Hippocampal formation (tissue), 2 donors: ENCODE data around the gene FNBP1.
A peak's percentile ranks its signal among the peaks of the same experiment; 100 is the strongest.
"Not testable (repeated sequence)": the region's sequence is repeated elsewhere in the genome, so short reads cannot be mapped to it uniquely, and the experiment has no call there.

Experiments used
- DNase-seq, 2 donors: peaks; one replicate each; lab custom pipeline; 2025; lab: John Stamatoyannopoulos, UW

Gene FNBP1

DNA sequence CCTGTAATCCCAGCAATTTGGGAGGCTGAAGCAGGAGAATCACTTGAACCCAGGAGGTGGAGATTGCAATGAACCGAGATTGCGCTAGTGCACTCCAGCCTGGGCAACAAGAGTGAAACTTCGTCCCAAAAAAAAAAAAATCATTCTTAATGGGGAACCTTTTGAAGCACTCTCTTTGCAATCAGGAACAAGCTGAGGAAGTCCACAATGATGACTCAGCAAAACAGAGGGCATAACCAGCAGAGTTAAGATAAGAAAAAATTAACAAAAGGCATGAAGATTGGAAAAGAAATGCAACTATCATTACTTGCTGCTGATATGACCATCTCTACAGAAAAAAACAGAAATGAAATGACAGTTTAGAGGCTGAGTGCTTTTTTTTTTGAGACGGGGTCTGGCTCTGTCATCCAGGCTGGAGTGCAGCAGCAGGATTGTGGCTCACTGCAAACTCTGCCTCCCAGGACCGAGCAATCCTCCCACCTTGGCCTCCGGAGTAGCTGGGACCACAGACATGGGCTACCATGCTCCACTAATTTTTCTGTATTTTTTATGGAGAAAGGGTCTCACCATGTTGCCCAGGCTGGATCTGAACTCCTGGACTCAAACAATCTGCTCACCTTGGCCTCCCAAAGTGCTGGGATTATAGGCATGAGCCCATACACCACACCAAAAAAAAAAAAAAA, 88.0 kb downstream of the FNBP1 start:
- DNase-seq = no peak

DNA sequence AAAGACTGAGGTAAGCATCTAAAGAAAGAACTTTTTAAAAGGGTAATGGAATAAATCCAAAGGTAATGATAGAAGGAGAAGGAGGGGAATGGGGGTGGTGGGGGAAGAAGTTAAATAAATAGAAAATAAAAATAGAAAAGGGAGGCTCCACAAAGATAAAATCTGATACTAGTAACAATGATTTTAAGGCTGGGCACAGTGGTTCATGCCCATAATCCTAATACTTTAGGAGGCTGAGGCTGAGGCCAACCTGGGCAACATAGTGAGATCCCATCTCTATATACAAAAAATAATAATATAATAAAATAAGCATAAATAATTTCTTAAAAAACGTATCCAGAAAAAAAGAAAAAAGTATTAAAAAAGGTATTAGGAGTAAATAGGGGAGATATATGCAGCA, 89.3 kb downstream of the FNBP1 start:
- DNase-seq = no peak

DNA sequence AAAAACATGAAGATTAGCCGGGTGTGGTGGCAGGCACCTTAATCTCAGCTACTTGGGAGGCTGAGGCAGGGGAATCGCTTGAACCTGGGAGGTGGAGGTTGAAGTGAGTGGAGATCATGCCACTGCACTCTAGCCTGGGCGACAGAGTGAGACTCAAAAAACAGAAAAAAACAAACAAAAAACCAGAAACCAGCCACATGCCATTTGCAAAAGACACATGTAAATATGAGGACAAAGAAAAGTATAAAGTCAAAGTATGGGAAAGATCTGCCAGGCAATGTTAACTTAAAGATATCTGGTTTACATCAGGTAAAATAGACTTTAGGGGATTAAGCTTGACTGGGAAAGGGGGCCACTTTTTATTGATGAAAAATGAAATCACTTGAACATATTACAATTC, 90.7 kb downstream of the FNBP1 start:
- no peak for DNase-seq

GRCh38 chr9:129949821-129950220, 93.2 kb downstream of the FNBP1 start:
- DNase-seq = no peak

- not testable (repeated sequence) for DNase-seq
Observed at GRCh38 chr9:129948626-129949025, 94.4 kb downstream of the FNBP1 start.

GRCh38 chr9:129946246-129946995, 96.6 kb downstream of the FNBP1 start:
- DNase-seq = peak in 1 of 2 donors; percentile 87

DNA sequence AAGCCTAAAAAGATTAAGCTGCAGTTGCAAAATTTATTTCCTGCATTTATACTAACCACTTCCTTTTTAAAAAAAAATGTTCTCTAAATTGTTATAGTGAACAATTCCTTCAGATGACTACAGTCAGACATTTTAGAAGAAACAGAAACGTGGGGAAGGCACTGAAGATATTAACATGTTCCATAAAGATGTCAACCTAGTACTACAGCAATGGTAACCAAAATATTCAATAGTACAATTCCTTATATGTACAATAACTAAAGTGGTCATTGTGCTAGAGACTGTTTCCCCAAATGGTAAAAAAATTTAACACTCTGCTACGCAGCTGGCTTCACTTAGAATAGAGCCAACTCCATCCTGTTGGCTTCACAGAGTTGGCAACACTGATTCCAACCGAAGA, 97.7 kb downstream of the FNBP1 start:
- DNase-seq = no peak

DNA sequence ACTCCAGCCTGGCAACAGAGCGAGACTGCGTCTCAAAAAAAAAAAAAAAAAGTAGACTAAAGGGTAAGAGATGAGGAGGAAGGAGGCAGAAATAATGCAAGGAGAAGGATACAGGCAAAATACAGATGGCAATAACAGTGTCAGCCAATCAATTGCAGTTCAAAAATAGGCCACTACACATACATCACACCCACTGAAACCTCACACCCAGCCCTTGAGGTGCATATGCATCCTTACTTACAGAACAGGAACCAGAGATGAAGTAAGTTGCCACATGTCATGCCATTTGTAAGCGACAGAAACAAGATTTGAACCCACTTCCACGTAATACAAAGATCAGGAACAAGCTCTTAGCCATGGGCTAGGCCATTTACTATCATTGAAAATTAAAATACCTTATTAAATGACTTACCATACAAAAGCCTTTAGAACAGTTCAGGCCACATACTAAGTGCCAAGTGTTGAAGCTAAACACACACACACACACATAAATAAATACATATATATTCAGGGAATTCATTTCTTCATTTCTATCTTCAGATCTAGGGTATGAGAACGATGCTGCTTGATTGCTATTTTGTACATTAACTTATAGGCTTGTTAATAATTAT, 98.4 kb downstream of the FNBP1 start:
- no peak for DNase-seq

DNA sequence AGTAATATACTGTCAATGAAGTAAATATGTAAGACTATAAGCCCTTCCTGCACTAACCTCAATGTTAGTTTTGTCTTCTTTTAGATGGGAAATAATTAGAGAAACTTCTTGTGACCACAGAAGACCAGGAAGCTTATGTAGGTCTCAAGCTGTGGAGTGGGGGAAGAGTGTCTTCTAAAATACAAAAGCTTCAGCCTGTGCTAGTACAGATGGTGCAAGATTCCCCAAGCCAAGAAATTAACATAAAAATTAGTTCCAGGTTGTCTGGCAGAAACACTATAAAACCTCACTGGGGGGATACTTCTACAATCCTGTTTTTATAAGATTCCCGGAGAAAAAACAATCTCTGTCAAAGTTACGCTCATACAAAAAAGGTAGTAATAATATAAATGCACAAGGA, 103.6 kb downstream of the FNBP1 start:
- no peak for DNase-seq

DNA sequence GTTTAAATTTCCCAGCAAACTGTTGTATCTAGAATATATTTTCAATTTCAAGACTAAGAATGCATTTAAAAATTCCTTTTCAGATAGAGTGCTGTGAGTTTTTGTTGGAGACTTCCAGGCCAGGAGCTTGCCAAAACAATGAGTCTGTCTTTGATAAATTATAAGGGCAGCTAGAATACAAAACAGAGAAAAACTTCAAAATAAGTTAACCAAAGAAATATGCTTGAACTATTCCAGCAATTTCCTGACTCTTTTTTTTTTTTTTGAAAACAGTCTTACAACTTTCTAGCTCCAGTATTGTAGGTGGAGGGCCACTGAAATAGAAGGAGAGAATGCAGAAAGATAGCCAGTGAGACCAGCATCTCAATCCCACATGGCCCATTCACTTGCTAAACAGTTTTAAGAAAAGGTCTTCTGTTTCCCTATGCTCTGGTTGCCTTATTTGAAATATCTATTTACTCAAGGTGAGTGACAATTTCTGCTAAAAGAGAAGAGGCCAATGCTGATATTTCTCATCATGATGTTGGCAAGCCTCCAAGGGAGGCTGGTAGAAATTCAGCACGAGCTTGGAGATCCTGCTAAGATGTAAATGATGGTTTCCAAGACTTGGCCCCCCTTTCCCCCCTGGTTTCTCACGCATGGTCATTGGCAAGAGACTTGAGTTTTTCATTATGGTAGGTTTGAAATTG, 104.6 kb downstream of the FNBP1 start:
- DNase-seq = no peak

DNA sequence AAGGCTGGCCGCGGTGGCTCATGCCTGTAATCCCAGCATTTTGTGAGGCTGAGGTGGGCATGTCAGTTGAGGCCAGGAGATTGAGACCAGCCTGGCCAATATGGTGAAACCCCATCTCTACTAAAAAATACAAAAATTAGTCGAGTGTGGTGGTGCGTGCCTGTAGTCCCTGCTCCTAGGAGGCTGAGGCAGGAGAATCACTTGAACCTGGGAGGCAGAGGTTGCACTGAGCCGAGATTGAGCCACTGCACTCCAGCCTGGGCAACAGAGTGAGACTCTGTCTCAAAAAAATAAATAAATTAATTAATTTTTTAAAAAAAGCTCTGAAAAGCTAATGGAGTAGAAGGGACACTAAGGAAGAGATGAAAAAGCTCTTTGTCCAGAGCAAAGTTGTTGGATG, 105.1 kb downstream of the FNBP1 start:
- DNase-seq = not testable (repeated sequence)

DNA sequence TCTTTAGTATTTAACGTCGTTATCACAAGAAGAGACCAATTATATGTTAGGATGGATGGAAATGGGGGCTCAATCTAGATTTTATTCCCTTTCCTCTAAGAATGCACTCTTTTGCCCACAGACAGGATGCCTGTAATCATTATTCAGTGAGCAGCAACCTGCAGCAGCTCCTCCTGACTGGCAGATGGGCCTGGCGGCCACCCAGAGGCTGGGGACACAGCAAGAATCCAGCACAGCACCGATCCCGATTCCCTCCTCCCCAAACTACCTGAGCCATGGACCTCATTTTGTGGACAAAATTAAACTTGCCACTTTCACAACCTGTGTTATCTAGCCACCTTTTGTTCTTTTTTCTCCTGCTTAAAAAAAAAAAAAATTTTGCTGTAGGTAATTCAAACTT, 106.8 kb downstream of the FNBP1 start:
- DNase-seq = peak in 1 of 2 donors; percentile 13

GRCh38 chr9:129934780-129935179, 108.2 kb downstream of the FNBP1 start:
- no peak for DNase-seq

- no peak for DNase-seq
Observed at GRCh38 chr9:129934041-129934591, 108.9 kb downstream of the FNBP1 start.

DNA sequence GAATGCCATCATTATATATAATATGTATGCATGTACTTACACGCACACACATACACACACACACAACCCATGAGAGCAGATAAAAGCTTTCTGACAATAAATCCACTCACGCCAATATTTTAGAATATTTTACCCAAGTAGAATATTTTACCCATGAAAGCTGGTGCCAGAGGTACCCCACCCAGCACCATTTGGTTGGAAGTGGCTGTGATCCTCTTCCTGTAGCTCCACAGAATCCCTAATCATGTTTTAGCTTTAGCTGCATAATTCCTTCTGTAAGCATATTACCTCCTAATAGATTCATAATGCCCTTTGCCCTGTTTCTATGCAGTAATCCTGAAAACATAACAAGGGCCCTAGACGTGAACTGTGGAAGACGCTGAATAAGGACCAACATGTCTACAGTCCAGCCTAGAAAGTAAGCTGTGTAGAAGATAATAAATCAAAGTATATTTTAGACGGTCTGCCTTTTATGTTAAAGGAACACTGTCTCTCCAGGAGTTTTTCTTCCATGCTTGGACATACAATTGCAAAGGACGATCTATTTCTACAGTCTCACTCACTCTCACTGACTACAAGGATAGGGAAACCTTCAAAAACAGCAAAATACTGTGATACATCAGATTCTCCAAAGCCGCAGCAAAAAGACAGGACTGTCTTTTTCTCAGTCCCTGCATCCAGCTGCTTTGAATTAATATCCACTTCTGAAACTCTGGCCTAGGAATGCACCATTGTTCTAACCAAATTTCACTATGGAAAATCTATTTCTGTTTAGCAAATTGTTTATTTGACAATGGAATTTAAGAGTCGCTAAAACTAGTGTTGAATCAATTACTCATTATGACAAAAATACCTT, 109.6 kb downstream of the FNBP1 start:
- DNase-seq = no peak

DNA sequence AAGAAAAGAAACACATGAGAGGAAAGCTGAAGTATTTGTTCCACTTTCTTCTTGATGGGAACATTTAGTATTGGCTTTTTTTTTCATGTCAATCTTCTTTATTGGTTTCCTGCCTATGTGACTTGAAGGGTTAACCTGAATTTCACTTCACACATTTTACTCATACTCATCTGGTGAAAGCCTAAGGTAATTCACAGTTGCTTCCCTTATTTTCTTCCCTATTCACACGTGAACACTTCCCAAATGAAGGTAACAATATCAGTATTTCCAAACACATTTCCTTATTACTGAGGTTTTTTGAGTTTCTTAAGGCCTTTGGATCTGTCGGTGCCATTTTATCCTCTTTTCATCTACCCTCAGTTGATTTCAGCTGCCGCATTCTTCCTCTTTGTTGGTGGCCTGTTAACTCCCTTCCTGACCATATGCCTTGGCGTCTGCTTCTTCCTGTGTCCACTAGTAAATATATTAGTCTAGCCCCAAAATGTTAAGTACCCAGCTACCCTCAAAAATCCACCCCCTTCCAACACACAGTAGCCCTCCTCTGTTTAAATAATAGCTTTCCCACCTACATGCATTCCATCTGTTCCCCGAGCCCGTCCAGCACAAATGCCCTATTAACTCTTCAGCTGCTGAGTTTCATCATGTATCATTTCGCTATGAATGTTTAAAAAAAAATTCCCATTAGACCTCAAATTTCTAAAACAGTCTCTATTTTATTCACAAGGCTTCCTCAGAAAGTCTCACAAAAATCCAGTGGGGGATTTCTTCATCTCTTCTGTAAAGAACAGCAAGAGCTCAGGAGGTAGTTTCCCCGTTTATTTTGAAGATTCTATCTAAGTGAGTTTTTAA, 110.5 kb downstream of the FNBP1 start:
- DNase-seq = no peak

DNA sequence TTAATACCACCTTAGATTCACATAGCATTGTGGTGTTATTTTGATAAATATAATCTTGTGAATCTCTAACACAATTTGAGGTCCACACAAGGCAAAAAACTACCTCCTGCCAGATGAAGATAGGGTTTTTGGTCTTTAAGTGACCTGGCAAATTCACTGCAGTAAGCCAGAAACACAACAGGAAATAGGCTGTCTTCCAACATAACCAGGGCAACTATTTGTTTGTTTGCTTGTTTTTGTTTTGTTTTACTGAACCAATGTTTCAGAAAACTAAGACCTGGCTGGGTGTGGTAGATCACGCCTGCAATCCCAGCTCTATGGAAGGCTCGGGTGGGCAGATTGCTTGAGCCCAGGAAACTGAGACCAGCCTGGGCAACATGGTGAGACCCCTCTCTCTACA, 112.2 kb downstream of the FNBP1 start:
- no peak for DNase-seq

- DNase-seq = no peak
Observed at GRCh38 chr9:129929496-129930125, 113.4 kb downstream of the FNBP1 start.

- peak in 1 of 2 donors; percentile 10 for DNase-seq
Observed at GRCh38 chr9:129923589-129923988, 119.4 kb downstream of the FNBP1 start.

GRCh38 chr9:129921905-129922304, 121.1 kb downstream of the FNBP1 start:
- DNase-seq = no peak
